Measurements from ENCODE around the gene WDR53. TPM values are rescaled to one million over a fixed set of nuclear protein-coding genes. Genes with fewer than 3 reads are reported as not detected.
"Not testable (repeated sequence)": the region's sequence is repeated elsewhere in the genome, so short reads cannot be mapped to it uniquely, and the experiment has no call there.

Gene WDR53
- polyA plus RNA-seq, 1 donor (not counting 4 experiments of a cell fraction or from before 2014, with no cell fraction given): 14.2 TPM

DNA sequence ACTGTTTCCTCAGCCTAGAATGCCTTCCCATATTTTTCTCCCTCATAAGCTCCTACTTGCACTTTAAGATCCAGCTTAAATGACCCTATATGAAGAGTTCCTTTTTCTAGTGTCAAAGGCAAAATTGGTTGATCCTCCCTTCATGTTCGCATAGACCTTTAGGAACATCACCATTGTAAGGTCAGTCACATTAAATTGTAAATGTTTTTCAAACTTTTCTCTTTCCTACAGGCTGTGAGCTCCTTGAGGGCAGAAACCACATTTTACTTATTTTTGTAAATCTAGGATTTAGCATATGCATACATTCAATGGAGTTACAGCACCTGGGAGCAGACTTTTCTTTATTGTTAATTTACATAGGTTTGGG lies 54.0 kb downstream of the WDR53 start:
- Histone ChIP-seq H3K9ac (ENCODE audit: control insufficient read depth, extremely low read depth, insufficient read depth, low read length) (no peak overlapping the region), H3K4me3 (ENCODE audit: control insufficient read depth in 2 of 3, extremely low read depth in 1 of 3, insufficient read depth in 2 of 3, low read depth in 1 of 3, low read length in 3 of 3) (no peak overlapping the region), H3K36me3 (ENCODE audit: control insufficient read depth in 2 of 2, extremely low read depth in 1 of 2, insufficient read depth in 2 of 2, low read length in 2 of 2) (no peaks in the 10 kb centered on the region), H3K9me3 (ENCODE audit: control insufficient read depth, low read depth, low read length) (peaks cover 3% of the 10 kb centered on the region), H2AFZ (ENCODE audit: control insufficient read depth, low read length) (no peak overlapping the region), H3K4me1 (ENCODE audit: control insufficient read depth, extremely low read depth, insufficient read depth, low read length) (peaks cover 6% of the 10 kb centered on the region), H3K79me2 (ENCODE audit: control insufficient read depth, insufficient read depth, low read length) (no peaks in the 10 kb centered on the region), H3K4me2 (ENCODE audit: control insufficient read depth, extremely low read depth, insufficient read depth, low read depth, low read length) (no peak overlapping the region), H3K9me1 (ENCODE audit: control insufficient read depth, extremely low read depth, insufficient read depth, low read length) (no peaks in the 10 kb centered on the region), H3K27ac (ENCODE audit: control insufficient read depth, insufficient read depth, low read length) (no peak overlapping the region), H3K27me3 (ENCODE audit: control insufficient read depth, extremely low read depth, insufficient read depth, low read length) (no peaks in the 10 kb centered on the region), H4K20me1 (ENCODE audit: control insufficient read depth, extremely low read depth, insufficient read depth, low read length) (no peaks in the 10 kb centered on the region)
- FAIRE-seq (no peak), DNase-seq (ENCODE audit: low read depth, low spot score) (no peak)
- TF ChIP-seq, protein P1, sequence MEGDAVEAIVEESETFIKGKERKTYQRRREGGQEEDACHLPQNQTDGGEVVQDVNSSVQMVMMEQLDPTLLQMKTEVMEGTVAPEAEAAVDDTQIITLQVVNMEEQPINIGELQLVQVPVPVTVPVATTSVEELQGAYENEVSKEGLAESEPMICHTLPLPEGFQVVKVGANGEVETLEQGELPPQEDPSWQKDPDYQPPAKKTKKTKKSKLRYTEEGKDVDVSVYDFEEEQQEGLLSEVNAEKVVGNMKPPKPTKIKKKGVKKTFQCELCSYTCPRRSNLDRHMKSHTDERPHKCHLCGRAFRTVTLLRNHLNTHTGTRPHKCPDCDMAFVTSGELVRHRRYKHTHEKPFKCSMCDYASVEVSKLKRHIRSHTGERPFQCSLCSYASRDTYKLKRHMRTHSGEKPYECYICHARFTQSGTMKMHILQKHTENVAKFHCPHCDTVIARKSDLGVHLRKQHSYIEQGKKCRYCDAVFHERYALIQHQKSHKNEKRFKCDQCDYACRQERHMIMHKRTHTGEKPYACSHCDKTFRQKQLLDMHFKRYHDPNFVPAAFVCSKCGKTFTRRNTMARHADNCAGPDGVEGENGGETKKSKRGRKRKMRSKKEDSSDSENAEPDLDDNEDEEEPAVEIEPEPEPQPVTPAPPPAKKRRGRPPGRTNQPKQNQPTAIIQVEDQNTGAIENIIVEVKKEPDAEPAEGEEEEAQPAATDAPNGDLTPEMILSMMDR (optimal IDR thresholded peaks at IDR 0.05 in 1 of 3, IDR thresholded peaks at IDR 0.05 in 1 of 3, conservative IDR thresholded peaks at IDR 0.05 in 1 of 3; ENCODE audit: extremely low read depth in 1 of 3, insufficient read depth in 2 of 3, low read length in 3 of 3): no peak
- TF ChIP-seq EZH2 (IDR thresholded peaks at IDR 0.05; ENCODE audit: low read length): no peak
- dilution Hi-C loops (cut with MboI; ENCODE audit: extremely low pct_ligation_motif_present, low sequenced_read_pairs): loop anchor here (25.0 kb wide), 1 partner anchor 252 kb away; no protein-coding TSS in a partner anchor

DNA sequence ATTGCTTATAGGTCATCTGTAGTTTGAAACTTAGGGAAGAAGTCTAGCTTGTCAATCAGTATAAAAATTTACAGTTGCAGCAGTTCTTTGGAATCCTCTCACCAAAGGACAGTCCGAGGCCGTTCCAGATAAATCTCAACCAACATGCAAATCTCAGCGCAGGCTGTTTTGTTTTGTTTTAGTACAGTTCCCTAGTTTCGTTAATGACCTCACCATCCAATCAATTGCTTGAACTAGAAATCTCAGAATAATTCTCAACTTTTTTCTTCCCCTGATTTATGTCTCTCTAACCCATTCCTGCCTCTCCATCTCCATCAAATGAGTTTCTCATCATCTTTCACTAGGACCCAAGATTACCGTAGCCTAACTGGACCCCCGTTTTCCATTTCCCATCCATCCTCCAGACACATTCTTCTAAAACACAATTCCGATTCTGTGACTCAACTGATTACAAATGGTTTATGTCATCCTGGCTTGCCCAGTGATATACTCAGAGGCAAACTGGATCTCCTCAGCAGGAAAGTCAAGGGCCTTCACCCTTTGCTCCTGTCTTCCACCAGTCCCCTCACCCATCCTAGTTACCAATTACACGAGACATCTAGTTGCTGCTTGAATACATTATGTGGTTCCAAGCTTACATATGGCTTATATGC lies 54.5 kb downstream of the WDR53 start:
- no peak overlapping the region for H3K27ac ChIP-seq (ENCODE audit: control insufficient read depth, insufficient read depth, low read length)
- H3K27me3 ChIP-seq (ENCODE audit: control insufficient read depth, extremely low read depth, insufficient read depth, low read length): no peaks in the 10 kb centered on the region
- no peak overlapping the region for H3K4me3 ChIP-seq (ENCODE audit: control insufficient read depth in 2 of 3, extremely low read depth in 1 of 3, insufficient read depth in 2 of 3, low read depth in 1 of 3, low read length in 3 of 3)
- DNase-seq (ENCODE audit: low read depth, low spot score): no peak
- no peak overlapping the region for H2AFZ ChIP-seq (ENCODE audit: control insufficient read depth, low read length)
- no peak overlapping the region for H3K4me2 ChIP-seq (ENCODE audit: control insufficient read depth, extremely low read depth, insufficient read depth, low read depth, low read length)
- peaks cover 3% of the 10 kb centered on the region for H3K9me3 ChIP-seq (ENCODE audit: control insufficient read depth, low read depth, low read length)
- H3K4me1 ChIP-seq (ENCODE audit: control insufficient read depth, extremely low read depth, insufficient read depth, low read length): peaks cover 6% of the 10 kb centered on the region
- H3K36me3 ChIP-seq (ENCODE audit: control insufficient read depth in 2 of 2, extremely low read depth in 1 of 2, insufficient read depth in 2 of 2, low read length in 2 of 2): no peaks in the 10 kb centered on the region
- H3K9ac ChIP-seq (ENCODE audit: control insufficient read depth, extremely low read depth, insufficient read depth, low read length): no peak overlapping the region
- no peak for TF ChIP-seq EZH2 (IDR thresholded peaks at IDR 0.05; ENCODE audit: low read length)
- TF ChIP-seq, protein P1 (optimal IDR thresholded peaks at IDR 0.05 in 1 of 3, IDR thresholded peaks at IDR 0.05 in 1 of 3, conservative IDR thresholded peaks at IDR 0.05 in 1 of 3; ENCODE audit: extremely low read depth in 1 of 3, insufficient read depth in 2 of 3, low read length in 3 of 3): no peak
- H3K9me1 ChIP-seq (ENCODE audit: control insufficient read depth, extremely low read depth, insufficient read depth, low read length): no peaks in the 10 kb centered on the region
- FAIRE-seq: no peak
- no peaks in the 10 kb centered on the region for H4K20me1 ChIP-seq (ENCODE audit: control insufficient read depth, extremely low read depth, insufficient read depth, low read length)
- dilution Hi-C loops (cut with MboI; ENCODE audit: extremely low pct_ligation_motif_present, low sequenced_read_pairs): loop anchor here (25.0 kb wide), 1 partner anchor 252 kb away; no protein-coding TSS in a partner anchor
- no peaks in the 10 kb centered on the region for H3K79me2 ChIP-seq (ENCODE audit: control insufficient read depth, insufficient read depth, low read length)

GRCh38 chr3:196511646-196512425 lies 56.5 kb downstream of the WDR53 start:
- not testable (repeated sequence) for H3K9me3 ChIP-seq (ENCODE audit: control insufficient read depth, low read depth, low read length); H3K27ac ChIP-seq (ENCODE audit: control insufficient read depth, insufficient read depth, low read length); H3K9ac ChIP-seq (ENCODE audit: control insufficient read depth, extremely low read depth, insufficient read depth, low read length); H3K4me3 ChIP-seq (ENCODE audit: control insufficient read depth in 2 of 3, extremely low read depth in 1 of 3, insufficient read depth in 2 of 3, low read depth in 1 of 3, low read length in 3 of 3); H4K20me1 ChIP-seq (ENCODE audit: control insufficient read depth, extremely low read depth, insufficient read depth, low read length); FAIRE-seq; DNase-seq (ENCODE audit: low read depth, low spot score); H3K9me1 ChIP-seq (ENCODE audit: control insufficient read depth, extremely low read depth, insufficient read depth, low read length); H3K79me2 ChIP-seq (ENCODE audit: control insufficient read depth, insufficient read depth, low read length); H3K36me3 ChIP-seq (ENCODE audit: control insufficient read depth in 2 of 2, extremely low read depth in 1 of 2, insufficient read depth in 2 of 2, low read length in 2 of 2); H2AFZ ChIP-seq (ENCODE audit: control insufficient read depth, low read length); H3K4me2 ChIP-seq (ENCODE audit: control insufficient read depth, extremely low read depth, insufficient read depth, low read depth, low read length); H3K27me3 ChIP-seq (ENCODE audit: control insufficient read depth, extremely low read depth, insufficient read depth, low read length); H3K4me1 ChIP-seq (ENCODE audit: control insufficient read depth, extremely low read depth, insufficient read depth, low read length)
- dilution Hi-C loops (cut with MboI; ENCODE audit: extremely low pct_ligation_motif_present, low sequenced_read_pairs): loop anchor here (25.0 kb wide), 1 partner anchor 250 kb away; no protein-coding TSS in a partner anchor

Data from keratinocyte (primary cell).